Right hindlimb (tissue), 1 donor: Measurements from ENCODE around the gene ALG9.

Experiments
- DNase-seq: peaks from one replicate; pipeline ENCODE4 v3.0.0-alpha.2; 2018

The ALG9 gene

GRCh38 chr11:111834432-111835163 lies 36.8 kb downstream of the ALG9 start:
- no peak for DNase-seq

- no peak for DNase-seq
Measured at GRCh38 chr11:111833524-111833923, 37.9 kb downstream of the ALG9 start.

- no peak for DNase-seq
Measured at GRCh38 chr11:111829185-111829968, 42.0 kb downstream of the ALG9 start.

- DNase-seq: no peak
Measured at GRCh38 chr11:111826322-111826950, 44.9 kb downstream of the ALG9 start.

- DNase-seq: no peak
Measured at GRCh38 chr11:111823629-111824028, 47.8 kb downstream of the ALG9 start.

- DNase-seq: no peak
Measured at GRCh38 chr11:111823131-111823530, 48.2 kb downstream of the ALG9 start.

- DNase-seq: peak; percentile 25
Measured at GRCh38 chr11:111819829-111820237, 51.5 kb downstream of the ALG9 start.

GRCh38 chr11:111819161-111819828 lies 52.1 kb downstream of the ALG9 start:
- peak; percentile 24 for DNase-seq

- no peak for DNase-seq
Measured at GRCh38 chr11:111815489-111815888, 55.9 kb downstream of the ALG9 start.

- no peak for DNase-seq
Measured at GRCh38 chr11:111814557-111815320, 56.6 kb downstream of the ALG9 start.

- no peak for DNase-seq
Measured at GRCh38 chr11:111814106-111814505, 57.3 kb downstream of the ALG9 start.

- no peak for DNase-seq
Measured at GRCh38 chr11:111812211-111812610, 59.2 kb downstream of the ALG9 start.

- no peak for DNase-seq
Measured at GRCh38 chr11:111811445-111811844, 59.9 kb downstream of the ALG9 start.

- no peak for DNase-seq
Measured at GRCh38 chr11:111808834-111809233, 62.5 kb downstream of the ALG9 start.

GRCh38 chr11:111808063-111808588 lies 63.3 kb downstream of the ALG9 start:
- no peak for DNase-seq

GRCh38 chr11:111807076-111807475 lies 64.3 kb downstream of the ALG9 start:
- no peak for DNase-seq

GRCh38 chr11:111801135-111801534 lies 70.2 kb downstream of the ALG9 start:
- DNase-seq: no peak

- no peak for DNase-seq
Measured at GRCh38 chr11:111798279-111798678, 73.1 kb downstream of the ALG9 start.

- peak; percentile 24 for DNase-seq
Measured at GRCh38 chr11:111797145-111797581, 74.2 kb downstream of the ALG9 start.

GRCh38 chr11:111796696-111797095 lies 74.7 kb downstream of the ALG9 start:
- DNase-seq: no peak

GRCh38 chr11:111795334-111795985 lies 75.9 kb downstream of the ALG9 start:
- DNase-seq: no peak

- no peak for DNase-seq
Measured at GRCh38 chr11:111793863-111794262, 77.5 kb downstream of the ALG9 start.
